Neutrophil (primary cell): ENCODE results near the gene ZSCAN30.

Experiments
- H3K27ac ChIP-seq: fragments of 200-600 bp; sonication (generic); 2 replicates; pipeline ENCODE4 v1.5.1; 2016; ENCODE audit warnings: mild to moderate bottlenecking, moderate library complexity
- H3K27me3 ChIP-seq: fragments of 200-600 bp; sonication (generic); 2 replicates; pipeline ENCODE4 v1.6.0; 2016; ENCODE audit warnings: mild to moderate bottlenecking
- H3K36me3 ChIP-seq: fragments of 200-600 bp; sonication (generic); 2 replicates; pipeline ENCODE4 v1.5.1; 2017
- H3K4me1 ChIP-seq, 2 experiments: fragments of 200-600 bp in 1 of 2; sonication (generic) in 1 of 2; 1 replicate in 1 of 2; 2 replicates in 1 of 2; pipeline versions ENCODE4 v1.5.1 to v1.6.1; 2013 to 2016; ENCODE audit warnings: low read depth in 1 of 2, low read length in 1 of 2, mild to moderate bottlenecking in 1 of 2, moderate library complexity in 1 of 2; ENCODE audit not compliant: control insufficient read depth in 1 of 2, insufficient read depth in 1 of 2
- H3K4me3 ChIP-seq, 2 experiments: fragments of 200-600 bp in 1 of 2; sonication (generic) in 1 of 2; 1 replicate in 1 of 2; 2 replicates in 1 of 2; pipeline ENCODE4 v1.5.1; 2013 to 2016; ENCODE audit warnings: low read depth in 1 of 2, low read length in 1 of 2, mild to moderate bottlenecking in 1 of 2, moderate library complexity in 1 of 2
- H3K9me3 ChIP-seq: fragments of 200-600 bp; sonication (generic); 2 replicates; pipeline ENCODE4 v1.5.1; 2016
- TF ChIP-seq, protein P1 (sequence below): fragments of 200-600 bp; sonication (generic); IDR thresholded peaks from 2 replicates; pipeline ENCODE4 v1.5.1; 2016; ENCODE audit warnings: antibody characterized with exemption

Gene ZSCAN30

DNA sequence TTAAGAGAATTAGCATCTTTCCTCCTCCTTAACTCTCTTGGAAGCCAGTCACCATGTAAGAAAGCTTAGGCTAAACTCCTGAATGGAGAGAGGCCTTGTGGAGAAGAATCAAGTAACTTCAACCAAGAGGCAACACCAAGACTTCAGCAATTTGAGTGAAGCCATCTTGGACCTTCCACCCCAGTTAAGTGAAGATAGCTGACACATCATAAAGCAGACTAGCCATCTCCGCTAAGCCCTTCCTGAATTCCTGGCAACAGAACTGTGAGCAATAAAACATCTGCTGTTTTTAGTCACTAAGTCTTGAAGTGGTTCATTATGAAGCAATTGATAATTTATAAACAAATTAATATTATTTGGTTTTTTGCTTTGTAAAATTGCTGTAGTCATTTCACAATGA is 50.7 kb downstream of the ZSCAN30 start:
- Histone ChIP-seq H3K9me3 (no peaks in the 10 kb centered on the region), H3K27ac (no peak overlapping the region), H3K4me3 (no peak overlapping the region), H3K27me3 (no peaks in the 10 kb centered on the region), H3K36me3 (peaks cover 21% of the 10 kb centered on the region), H3K4me1 (peaks cover 14 to 15% of the 10 kb centered on the region in 2 experiments)
- TF ChIP-seq, protein P1, sequence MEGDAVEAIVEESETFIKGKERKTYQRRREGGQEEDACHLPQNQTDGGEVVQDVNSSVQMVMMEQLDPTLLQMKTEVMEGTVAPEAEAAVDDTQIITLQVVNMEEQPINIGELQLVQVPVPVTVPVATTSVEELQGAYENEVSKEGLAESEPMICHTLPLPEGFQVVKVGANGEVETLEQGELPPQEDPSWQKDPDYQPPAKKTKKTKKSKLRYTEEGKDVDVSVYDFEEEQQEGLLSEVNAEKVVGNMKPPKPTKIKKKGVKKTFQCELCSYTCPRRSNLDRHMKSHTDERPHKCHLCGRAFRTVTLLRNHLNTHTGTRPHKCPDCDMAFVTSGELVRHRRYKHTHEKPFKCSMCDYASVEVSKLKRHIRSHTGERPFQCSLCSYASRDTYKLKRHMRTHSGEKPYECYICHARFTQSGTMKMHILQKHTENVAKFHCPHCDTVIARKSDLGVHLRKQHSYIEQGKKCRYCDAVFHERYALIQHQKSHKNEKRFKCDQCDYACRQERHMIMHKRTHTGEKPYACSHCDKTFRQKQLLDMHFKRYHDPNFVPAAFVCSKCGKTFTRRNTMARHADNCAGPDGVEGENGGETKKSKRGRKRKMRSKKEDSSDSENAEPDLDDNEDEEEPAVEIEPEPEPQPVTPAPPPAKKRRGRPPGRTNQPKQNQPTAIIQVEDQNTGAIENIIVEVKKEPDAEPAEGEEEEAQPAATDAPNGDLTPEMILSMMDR, result no peak

DNA sequence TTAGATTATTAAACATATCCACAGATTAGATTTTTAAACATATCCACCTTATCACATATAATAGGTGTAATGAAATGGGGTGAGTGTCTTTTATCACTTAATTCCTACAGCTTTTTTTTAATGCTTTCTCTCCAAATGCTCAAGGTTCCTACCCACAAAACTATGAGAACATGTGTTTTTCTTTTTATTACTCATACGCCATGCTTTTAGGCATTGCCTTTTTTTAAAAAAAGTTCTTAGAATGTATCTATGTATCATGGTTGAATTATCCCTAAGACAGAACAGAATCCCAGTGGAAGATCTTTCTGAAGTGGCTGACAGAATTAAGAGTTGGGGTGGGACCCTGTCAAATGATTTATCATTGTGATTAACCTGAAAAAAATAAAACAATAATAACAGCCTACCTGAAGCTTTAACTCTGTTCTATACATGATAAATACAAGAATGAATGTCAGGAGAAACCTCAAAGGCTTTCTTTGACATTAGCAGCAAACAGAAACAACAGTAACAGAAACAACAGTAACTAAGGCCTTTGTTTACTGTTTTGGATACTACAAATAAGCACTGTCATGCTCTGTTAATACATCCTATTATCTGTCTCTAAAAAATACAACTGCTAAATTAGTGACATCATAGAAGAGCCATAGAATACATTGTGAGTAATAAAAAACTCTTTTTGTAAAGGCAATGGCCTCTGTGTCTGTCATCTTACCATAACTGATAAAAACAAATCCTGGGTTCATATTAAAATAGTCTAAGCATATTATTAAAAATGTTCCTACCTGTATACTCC is 53.3 kb downstream of the ZSCAN30 start:
- H3K4me1 ChIP-seq, result peaks cover 10 to 11% of the 10 kb centered on the region in 2 experiments
- TF ChIP-seq, protein P1, result no peak
- no peaks in the 10 kb centered on the region for H3K9me3 ChIP-seq
- H3K36me3 ChIP-seq, result no peaks in the 10 kb centered on the region
- no peak overlapping the region for H3K4me3 ChIP-seq
- no peaks in the 10 kb centered on the region for H3K27me3 ChIP-seq
- no peak overlapping the region for H3K27ac ChIP-seq

DNA sequence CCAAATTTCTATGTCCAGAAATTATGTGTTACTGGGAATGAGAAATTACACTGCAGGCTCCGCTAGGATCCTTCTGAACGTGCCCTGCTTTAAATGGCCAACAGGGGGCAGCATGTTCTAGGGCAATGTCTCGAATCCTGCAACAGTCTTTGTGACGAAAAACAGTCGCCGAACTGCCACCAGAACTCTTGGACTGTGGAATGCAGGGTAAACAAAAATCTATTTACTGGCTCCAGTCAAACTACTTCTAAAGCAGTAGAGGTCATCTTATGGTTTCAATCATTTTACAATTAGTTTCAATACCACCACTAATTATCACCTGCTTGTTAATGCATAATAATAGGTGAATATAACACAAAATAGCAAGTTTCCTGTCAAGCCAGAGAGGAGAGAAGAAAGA is 59.0 kb downstream of the ZSCAN30 start:
- Histone ChIP-seq H3K27ac (no peak overlapping the region), H3K9me3 (no peaks in the 10 kb centered on the region), H3K27me3 (no peaks in the 10 kb centered on the region), H3K36me3 (no peaks in the 10 kb centered on the region), H3K4me3 (no peak overlapping the region), H3K4me1 (peaks cover 3 to 4% of the 10 kb centered on the region in 2 experiments)
- TF ChIP-seq, protein P1, result peak; percentile 92

DNA sequence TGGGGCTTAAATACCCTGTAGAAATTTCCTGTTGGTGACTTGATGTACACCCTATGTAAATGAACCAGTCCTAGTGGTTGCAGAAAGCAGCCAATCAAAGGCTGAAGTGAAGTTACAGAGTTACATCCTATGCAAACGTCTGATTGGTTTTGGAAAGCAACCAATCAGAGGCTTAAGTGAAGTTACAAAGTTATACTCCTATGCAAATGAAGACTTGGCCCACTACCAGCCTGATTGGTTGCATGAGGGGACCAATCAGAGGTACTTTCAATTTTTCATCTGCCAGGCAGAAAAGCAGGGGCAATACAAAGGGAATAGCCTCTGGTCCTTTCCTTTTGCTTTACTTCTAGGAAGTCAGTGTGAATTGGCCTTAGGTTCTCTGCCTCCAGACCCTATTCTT is 62.8 kb downstream of the ZSCAN30 start:
- H3K4me1 ChIP-seq, result peaks cover 3 to 4% of the 10 kb centered on the region in 2 experiments
- H3K36me3 ChIP-seq, result no peaks in the 10 kb centered on the region
- H3K27me3 ChIP-seq, result no peaks in the 10 kb centered on the region
- no peak overlapping the region for H3K27ac ChIP-seq
- no peak overlapping the region for H3K4me3 ChIP-seq
- TF ChIP-seq, protein P1, result no peak
- no peaks in the 10 kb centered on the region for H3K9me3 ChIP-seq

DNA sequence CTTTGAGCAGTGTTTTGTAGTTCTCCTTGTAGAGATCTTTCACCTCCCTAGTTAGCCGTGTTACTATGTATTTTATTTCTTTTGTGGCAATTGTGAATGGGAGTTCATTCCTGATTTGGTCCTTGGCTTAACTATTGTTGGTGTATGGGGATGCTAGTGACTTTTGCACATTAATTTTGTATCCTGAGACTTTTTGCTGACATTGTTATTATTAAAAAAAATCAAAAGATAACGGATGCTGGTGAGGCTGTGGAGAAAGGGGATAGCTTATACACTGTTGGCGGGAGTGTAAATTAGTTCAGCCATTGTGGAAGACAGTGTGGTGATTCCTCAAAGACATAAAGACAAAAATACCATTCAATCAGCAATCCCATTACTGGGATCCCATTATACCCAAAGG is 66.2 kb downstream of the ZSCAN30 start:
- no peak overlapping the region for H3K4me3 ChIP-seq
- no peaks in the 10 kb centered on the region for H3K4me1 ChIP-seq
- no peaks in the 10 kb centered on the region for H3K9me3 ChIP-seq
- TF ChIP-seq, protein P1, result no peak
- H3K27me3 ChIP-seq, result no peaks in the 10 kb centered on the region
- H3K27ac ChIP-seq, result no peak overlapping the region
- H3K36me3 ChIP-seq, result no peaks in the 10 kb centered on the region
